HFF-Myc (cell line): ENCODE measurements around the gene ADAMTS5.

Experiments
- DNase-seq: peaks from one replicate; pipeline ENCODE4 v3.0.0-alpha.2; 2011; ENCODE audit warnings: low read depth; ENCODE audit errors: extremely low read depth
- H3K4me3 ChIP-seq: replicated peaks from 2 replicates; pipeline ENCODE4 v1.5.1; 2011; ENCODE audit warnings: low read depth, mild to moderate bottlenecking, control low read depth, low read length
- TF ChIP-seq, protein P1 (sequence below): IDR thresholded peaks from 2 replicates; pipeline ENCODE4 v1.5.1; 2012; ENCODE audit warnings: mild to moderate bottlenecking, low read depth, low read length, control low read depth; ENCODE audit errors: missing control alignments

The ADAMTS5 gene

DNA sequence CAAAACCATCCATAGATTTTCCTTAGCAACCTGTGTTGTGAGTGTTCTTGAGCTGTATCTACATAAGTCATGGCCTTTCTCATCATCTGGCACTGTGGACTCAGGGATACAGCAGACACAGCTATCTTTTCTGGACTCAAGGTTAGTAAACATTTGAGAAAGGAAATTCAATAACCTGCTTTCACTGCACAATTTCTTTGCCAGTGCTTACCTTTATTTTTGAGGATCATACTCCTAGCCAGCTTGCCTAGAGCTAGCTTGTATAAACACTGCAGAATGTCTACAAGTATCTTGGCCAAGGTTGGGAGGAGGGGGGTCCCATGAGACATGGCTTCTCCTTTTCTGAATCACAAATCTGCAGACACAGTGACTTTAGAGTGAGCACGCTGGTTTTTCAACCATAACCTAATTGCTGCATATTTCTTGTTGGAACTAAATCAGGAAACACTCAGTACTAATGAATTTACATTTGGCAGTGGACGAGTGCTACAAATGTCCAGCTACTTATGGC is 27.2 kb downstream of the ADAMTS5 start:
- DNase-seq, result no peak
- TF ChIP-seq, protein P1, sequence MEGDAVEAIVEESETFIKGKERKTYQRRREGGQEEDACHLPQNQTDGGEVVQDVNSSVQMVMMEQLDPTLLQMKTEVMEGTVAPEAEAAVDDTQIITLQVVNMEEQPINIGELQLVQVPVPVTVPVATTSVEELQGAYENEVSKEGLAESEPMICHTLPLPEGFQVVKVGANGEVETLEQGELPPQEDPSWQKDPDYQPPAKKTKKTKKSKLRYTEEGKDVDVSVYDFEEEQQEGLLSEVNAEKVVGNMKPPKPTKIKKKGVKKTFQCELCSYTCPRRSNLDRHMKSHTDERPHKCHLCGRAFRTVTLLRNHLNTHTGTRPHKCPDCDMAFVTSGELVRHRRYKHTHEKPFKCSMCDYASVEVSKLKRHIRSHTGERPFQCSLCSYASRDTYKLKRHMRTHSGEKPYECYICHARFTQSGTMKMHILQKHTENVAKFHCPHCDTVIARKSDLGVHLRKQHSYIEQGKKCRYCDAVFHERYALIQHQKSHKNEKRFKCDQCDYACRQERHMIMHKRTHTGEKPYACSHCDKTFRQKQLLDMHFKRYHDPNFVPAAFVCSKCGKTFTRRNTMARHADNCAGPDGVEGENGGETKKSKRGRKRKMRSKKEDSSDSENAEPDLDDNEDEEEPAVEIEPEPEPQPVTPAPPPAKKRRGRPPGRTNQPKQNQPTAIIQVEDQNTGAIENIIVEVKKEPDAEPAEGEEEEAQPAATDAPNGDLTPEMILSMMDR, result no peak
- H3K4me3 ChIP-seq, result no peak overlapping the region

DNA sequence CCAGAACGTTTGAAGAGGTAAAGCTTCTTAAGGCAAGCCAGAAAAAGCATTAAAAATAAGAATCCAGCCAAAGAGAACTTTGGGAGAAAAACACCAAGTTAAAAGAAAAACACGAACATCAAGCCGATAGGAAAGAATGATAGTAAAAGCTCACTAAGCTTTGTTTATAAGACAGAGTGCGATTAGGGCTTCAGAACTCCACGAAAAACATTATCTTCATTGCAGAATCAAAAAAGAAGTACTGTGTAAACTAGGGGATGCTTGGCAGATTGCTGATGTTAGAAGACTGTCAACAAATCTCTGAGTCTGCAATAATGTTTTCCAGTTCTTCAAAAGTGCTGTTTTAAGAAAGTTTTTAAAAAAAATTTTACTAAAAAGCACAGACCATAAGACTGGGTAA is 30.2 kb downstream of the ADAMTS5 start:
- TF ChIP-seq, protein P1, result no peak
- no peak for DNase-seq
- H3K4me3 ChIP-seq, result no peak overlapping the region

DNA sequence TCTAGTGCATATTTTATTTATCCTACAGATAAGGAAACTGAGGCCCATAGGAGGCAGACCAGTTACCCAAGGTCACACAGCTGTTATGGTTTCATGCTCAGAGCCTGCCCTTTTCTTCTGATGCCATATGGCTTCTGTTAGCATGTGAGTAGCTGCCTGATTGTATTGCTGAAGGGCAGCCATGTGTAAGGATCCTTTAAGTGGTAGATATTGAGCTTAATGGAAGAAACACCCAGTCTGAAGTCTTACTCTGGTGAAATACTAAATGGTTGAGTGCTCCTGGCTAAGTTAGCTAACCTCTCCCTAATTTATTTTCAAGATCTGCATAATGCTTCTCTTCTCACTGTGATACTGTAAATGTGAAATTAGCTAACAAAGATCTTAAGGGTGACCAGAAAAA is 30.9 kb downstream of the ADAMTS5 start:
- no peak overlapping the region for H3K4me3 ChIP-seq
- DNase-seq, result no peak
- TF ChIP-seq, protein P1, result no peak

DNA sequence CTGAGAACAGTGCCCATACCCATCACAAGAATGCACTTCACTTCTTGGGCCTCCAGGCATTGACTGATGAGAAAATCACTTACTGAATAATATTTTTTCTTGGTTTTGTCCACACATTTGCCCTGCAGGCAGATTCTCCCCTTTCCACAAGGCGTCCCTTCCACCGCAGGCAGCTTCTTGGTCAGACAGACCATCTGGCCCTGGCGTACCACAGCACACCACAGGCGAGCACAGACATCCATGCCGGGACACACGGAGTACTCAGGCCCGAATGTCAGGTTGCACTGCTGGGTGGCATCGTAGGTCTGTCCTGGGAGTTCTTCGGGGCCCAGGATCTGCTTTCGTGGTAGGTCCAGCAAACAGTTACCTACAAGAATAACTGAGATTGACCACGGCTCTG is 32.5 kb downstream of the ADAMTS5 start:
- no peak overlapping the region for H3K4me3 ChIP-seq
- no peak for DNase-seq
- TF ChIP-seq, protein P1, result no peak

DNA sequence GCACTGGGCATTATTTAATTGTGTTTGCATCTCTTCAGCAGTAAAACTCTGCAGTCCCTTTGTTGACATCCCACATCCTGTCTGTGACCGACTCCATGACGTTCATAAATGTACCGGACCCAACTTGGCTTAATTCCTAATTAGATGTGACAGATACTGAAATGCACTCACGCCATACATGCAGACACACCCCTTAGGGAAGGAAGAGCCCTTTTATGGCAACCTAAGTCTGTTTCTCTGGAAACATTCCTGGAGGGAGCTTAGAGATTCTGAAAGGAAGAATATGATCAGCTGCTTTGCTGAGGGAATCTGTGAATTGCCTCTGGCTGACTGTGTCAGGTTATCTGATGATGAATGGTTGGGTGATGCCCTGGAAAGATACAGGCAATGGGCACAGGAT is 33.4 kb downstream of the ADAMTS5 start:
- TF ChIP-seq, protein P1, result no peak
- H3K4me3 ChIP-seq, result no peak overlapping the region
- DNase-seq, result no peak

DNA sequence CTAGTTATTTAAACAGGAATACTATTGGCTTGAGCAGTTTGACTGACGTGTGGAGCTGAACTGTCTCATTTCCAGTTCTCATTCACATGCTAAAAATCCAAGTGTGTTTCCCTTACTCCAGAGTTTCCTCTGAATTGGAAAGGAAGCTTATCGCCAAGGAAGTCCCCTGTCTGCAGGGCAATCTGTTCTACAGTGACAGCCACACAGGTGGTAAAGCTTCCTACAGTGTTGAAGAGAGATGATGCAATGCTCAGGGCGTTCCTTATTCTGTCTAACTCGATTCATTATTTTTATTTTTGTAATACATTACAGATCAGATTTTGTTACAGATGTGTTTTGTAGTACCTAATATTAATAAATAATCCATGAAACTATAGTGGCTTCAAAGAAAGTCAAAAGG is 41.3 kb downstream of the ADAMTS5 start:
- no peak for DNase-seq
- no peak overlapping the region for H3K4me3 ChIP-seq
- TF ChIP-seq, protein P1, result no peak

DNA sequence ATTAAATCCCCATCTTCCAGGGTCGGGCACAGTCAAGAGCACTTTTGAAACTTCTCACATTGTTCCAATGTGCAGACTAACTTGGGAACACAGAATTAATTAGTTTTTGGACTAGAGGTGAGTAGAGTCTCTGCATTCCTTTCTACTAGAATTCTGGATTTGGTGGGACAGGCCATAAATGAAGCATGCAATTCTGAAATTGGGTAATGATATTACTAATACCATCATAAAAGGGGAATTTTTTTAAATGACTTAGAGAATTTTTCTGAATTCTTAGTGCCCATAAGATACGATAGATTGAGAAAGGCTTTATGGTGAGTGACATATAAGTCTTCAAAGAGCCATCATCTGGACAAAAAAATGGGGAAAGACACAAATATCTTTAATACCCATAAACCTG is 41.8 kb downstream of the ADAMTS5 start:
- TF ChIP-seq, protein P1, result no peak
- no peak overlapping the region for H3K4me3 ChIP-seq
- no peak for DNase-seq
